Measurements from ENCODE around the gene APPL2.

DNA sequence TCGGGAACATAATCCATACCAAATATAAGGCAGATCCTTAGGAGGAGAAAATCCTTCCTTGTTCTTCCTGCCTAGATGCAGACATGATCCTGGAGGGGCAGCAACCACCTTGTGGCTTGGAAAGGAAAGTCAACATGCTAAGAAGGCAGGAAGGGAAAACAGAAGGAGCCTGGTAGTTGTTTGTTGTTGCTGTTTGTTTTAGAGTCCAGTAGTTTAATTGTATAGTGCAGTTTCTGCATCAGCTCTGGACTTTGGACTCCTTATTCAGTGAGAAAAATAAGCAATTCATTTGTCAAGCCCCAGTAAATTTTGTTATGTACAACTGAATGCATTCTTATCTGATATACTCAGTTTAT, 45.7 kb upstream of the APPL2 start:
- TF ChIP-seq GATA2 (IDR thresholded peaks at IDR 0.05; ENCODE audit: low read depth, low read length): no peak
- no peak for TF ChIP-seq GATA3 (IDR thresholded peaks at IDR 0.05; ENCODE audit: low read depth, low read length)
